ENCODE data around the gene C4orf54.

GRCh38 chr4:99642725-99643489 is 14.7 kb downstream of the C4orf54 start:
- no peak for TF ChIP-seq CTCF (IDR thresholded peaks at IDR 0.05)
- no peak for TF ChIP-seq POLR2A (IDR thresholded peaks at IDR 0.05)

Data from prostate gland (tissue), 2 donors.